AG04450 (cell line): ENCODE data around the gene PIH1D1. TPM values are rescaled to one million over a fixed set of nuclear protein-coding genes. Genes with fewer than 3 reads are reported as not detected.
A peak's percentile ranks its signal among the peaks of the same experiment; 100 is the strongest.

Source experiments
- CTCF ChIA-PET: fragments of 300-600, 350-600 bp; formaldehyde crosslinking; extraction: SDS; loops from one replicate; lab custom pipeline; 2022; ENCODE audit warnings: antibody characterized with exemption, inconsistent platforms; lab: Charles Lee
- POLR2A ChIA-PET: fragments of 350-600 bp; formaldehyde crosslinking; extraction: SDS; loops from one replicate; lab custom pipeline; 2021; ENCODE audit warnings: antibody characterized with exemption, inconsistent platforms; lab: Yijun Ruan, JAX
- DNase-seq: peaks from one replicate; pipeline ENCODE4 v3.0.0-alpha.2; 2011; ENCODE audit warnings: low read depth, low spot score
- H3K27ac ChIP-seq: one replicate; pipeline ENCODE4 v1.5.1; 2012; ENCODE audit warnings: low read depth, low read length, control low read depth
- H3K27me3 ChIP-seq: one replicate; pipeline ENCODE4 v1.6.0; 2012; ENCODE audit warnings: low read length; ENCODE audit not compliant: control insufficient read depth, insufficient read depth
- H3K4me3 ChIP-seq: 2 replicates; pipeline ENCODE4 v1.5.1; 2011; ENCODE audit warnings: mild to moderate bottlenecking, low read depth, low read length, control low read depth
- H3K9me3 ChIP-seq: 2 replicates; pipeline ENCODE4 v1.5.1; 2012; ENCODE audit warnings: low read length; ENCODE audit not compliant: control insufficient read depth, insufficient read depth
- polyA minus RNA-seq: library from RNA; depleted of rRNA, polyadenylated mRNA; stranded (reverse); fragments of >200 nt; gene quantifications from 2 replicates; pipeline ENCODE4 v1.2.3, GENCODE V29; 2011; rRNA and poly(A)+ RNA removed
- polyA plus RNA-seq: library from polyadenylated mRNA; depleted of rRNA; stranded (reverse); fragments of >200 nt; gene quantifications from 2 replicates; pipeline ENCODE4 v1.2.3, GENCODE V29; 2011; rRNA removed
- TF ChIP-seq, protein P1 (sequence below): IDR thresholded peaks from 2 replicates; pipeline ENCODE4 v1.5.1; 2011; ENCODE audit warnings: low read depth, low read length, control low read depth, inconsistent platforms

The PIH1D1 gene
- 60.3 and 62.5 TPM in 2 replicates for polyA plus RNA-seq
- 43.7 and 44.3 TPM in 2 replicates for polyA minus RNA-seq

DNA sequence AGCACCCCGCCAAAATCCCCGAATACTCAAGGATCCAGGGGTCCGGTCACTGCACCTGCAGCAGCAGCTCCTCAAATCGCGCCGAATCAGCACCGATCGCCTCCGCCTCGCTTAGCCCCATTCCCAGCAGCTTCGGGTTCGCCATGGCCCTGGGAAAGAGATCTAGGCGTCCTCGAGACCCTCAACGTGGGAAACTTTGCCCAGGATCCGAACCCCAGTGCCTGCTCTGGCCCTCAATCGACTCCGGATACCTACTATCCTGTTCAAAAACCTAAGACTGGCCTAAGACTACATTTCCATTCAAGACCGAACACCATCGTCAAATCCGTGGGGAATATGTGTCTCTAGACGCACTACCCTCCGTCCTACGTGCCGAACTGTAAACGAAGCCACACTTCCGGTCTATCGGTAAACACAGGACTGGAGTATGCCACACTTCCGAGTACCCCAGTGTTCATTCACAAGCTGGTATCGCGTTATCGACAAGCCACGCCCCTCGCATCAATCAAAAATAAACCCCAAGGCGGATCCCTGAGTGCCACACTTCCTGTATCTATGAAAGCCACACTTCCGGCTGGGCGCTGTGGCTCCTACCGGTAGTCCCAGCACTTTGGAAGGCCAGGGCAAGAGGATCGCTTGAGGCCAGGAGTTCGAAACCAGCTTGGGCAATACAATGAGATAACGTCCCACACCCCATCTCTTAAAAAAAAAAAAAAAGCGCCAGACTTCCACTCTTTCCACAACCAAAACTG, at the start of gene PIH1D1:
TSS of gene PIH1D1 (minus strand) at position 385 of the 752 bp plus-strand sequence. CDS start at position 145, 240 bp downstream.
- Histone ChIP-seq H3K27me3 (no peaks in the 10 kb centered on the region), H3K27ac (peak within 1 kb of the TSS; percentile 97), H3K9me3 (no peaks in the 10 kb centered on the region; the same call in 1 of the 2 replicates), H3K4me3 (peak within 1 kb of the TSS; percentile 93)
- DNase-seq = peak; percentile 97
- ChIA-PET POLR2A (interaction anchor here (0.8 to 2.2 kb wide), 2 partner anchors 37 to 90 kb away, joined by 4 to 17 read pairs; partner anchors contain the start of gene RPL13A), CTCF (interaction anchor here (0.6 to 2.3 kb wide), 6 partner anchors 22 to 128 kb away, joined by 3 to 8 read pairs (median 4); partner anchors contain the start of genes FLT3LG and TEAD2)
- TF ChIP-seq, protein P1, sequence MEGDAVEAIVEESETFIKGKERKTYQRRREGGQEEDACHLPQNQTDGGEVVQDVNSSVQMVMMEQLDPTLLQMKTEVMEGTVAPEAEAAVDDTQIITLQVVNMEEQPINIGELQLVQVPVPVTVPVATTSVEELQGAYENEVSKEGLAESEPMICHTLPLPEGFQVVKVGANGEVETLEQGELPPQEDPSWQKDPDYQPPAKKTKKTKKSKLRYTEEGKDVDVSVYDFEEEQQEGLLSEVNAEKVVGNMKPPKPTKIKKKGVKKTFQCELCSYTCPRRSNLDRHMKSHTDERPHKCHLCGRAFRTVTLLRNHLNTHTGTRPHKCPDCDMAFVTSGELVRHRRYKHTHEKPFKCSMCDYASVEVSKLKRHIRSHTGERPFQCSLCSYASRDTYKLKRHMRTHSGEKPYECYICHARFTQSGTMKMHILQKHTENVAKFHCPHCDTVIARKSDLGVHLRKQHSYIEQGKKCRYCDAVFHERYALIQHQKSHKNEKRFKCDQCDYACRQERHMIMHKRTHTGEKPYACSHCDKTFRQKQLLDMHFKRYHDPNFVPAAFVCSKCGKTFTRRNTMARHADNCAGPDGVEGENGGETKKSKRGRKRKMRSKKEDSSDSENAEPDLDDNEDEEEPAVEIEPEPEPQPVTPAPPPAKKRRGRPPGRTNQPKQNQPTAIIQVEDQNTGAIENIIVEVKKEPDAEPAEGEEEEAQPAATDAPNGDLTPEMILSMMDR = peak; percentile 34; the same call in 1 of the 2 replicates

DNA sequence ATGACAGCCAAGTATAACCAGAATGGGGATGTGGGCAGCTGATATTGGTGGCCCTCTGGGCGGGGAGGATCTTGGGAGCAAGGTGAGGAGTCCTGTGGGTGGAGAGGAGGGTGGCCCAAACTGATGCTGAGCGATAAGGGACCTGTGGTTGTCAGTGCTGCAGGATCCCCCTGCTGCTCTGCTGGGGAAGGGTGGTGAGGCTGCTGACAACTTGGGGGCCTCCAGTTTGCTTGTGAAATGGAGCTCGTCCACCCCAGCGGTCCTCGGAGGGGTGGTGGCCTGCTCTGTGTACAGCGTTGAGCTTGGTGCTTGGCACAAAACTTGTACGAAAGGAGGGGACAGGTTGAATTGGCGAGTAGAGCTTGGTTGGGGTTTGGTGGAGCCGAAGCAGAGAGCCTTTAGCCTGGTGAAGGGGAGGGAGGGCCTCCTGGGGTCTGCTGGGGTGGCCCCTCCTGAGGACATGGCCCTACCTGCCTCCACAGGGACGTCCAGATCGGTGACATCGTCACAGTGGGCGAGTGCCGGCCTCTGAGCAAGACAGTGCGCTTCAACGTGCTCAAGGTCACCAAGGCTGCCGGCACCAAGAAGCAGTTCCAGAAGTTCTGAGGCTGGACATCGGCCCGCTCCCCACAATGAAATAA, 47.5 kb upstream of the PIH1D1 start:
- H3K9me3 ChIP-seq = no peaks in the 10 kb centered on the region; the same call in 1 of the 2 replicates
- no peak overlapping the region for H3K27ac ChIP-seq
- DNase-seq = no peak
- no peak overlapping the region for H3K4me3 ChIP-seq
- POLR2A ChIA-PET = interaction anchor here (0.5 to 2.0 kb wide), 3 partner anchors 10 to 72 kb away, joined by 3 to 5 read pairs (median 4); no protein-coding TSS in a partner anchor
- TF ChIP-seq, protein P1 = no peak
- CTCF ChIA-PET = interaction anchor here (2.2 kb wide), 1 partner anchor 48 kb away, joined by 11 read pairs; no protein-coding TSS in a partner anchor
- H3K27me3 ChIP-seq = no peaks in the 10 kb centered on the region

DNA sequence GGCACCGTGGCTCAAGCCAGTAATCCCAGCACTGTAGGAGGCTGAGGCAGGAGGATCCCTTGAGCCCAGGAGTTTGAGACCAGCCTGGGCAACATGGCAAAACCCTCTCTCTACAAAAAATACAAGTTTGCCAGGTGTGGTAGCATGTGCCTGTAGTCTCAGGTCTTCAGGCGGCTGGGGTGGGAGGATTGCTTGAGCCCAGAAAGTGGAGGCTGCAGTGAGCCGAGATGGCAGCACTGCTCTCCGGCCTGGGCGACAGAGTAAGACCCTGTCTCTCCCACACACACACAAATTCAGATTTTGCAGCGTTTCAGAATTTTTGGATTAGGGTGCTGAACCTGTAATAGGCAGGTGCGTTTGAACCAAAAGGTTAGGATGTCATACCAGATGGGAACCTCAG, 46.9 kb upstream of the PIH1D1 start:
- ChIA-PET POLR2A (interaction anchor here (2.0 kb wide), 1 partner anchor 10 kb away, joined by 5 read pairs; no protein-coding TSS in a partner anchor), CTCF (interaction anchor here (2.2 kb wide), 1 partner anchor 48 kb away, joined by 11 read pairs; no protein-coding TSS in a partner anchor)
- Histone ChIP-seq H3K27ac (no peak overlapping the region), H3K27me3 (no peaks in the 10 kb centered on the region), H3K9me3 (no peaks in the 10 kb centered on the region; the same call in 1 of the 2 replicates), H3K4me3 (no peak overlapping the region)
- TF ChIP-seq, protein P1 = no peak
- DNase-seq = no peak

DNA sequence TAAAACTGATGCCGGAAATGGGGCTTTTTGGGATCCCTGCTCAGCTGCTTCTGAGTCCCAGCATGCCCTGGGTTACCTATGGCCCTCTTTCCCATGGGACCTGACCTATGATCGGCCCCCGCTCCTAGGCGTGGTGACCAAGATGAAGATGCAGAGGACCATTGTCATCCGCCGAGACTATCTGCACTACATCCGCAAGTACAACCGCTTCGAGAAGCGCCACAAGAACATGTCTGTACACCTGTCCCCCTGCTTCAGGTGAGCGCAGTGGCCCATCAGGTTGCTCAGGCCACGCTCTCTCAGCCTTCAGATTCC, 46.1 kb upstream of the PIH1D1 start:
- no peak for DNase-seq
- peak overlapping the region; percentile 21 for H3K27ac ChIP-seq
- no peaks in the 10 kb centered on the region; the same call in 1 of the 2 replicates for H3K9me3 ChIP-seq
- POLR2A ChIA-PET = no interaction called here
- H3K27me3 ChIP-seq = no peaks in the 10 kb centered on the region
- CTCF ChIA-PET = interaction anchor here (2.2 kb wide), 1 partner anchor 49 kb away, joined by 11 read pairs; no protein-coding TSS in a partner anchor
- peak overlapping the region; percentile 92 for H3K4me3 ChIP-seq
- TF ChIP-seq, protein P1 = no peak
